Measurements from ENCODE around the gene CNTNAP5.

DNA sequence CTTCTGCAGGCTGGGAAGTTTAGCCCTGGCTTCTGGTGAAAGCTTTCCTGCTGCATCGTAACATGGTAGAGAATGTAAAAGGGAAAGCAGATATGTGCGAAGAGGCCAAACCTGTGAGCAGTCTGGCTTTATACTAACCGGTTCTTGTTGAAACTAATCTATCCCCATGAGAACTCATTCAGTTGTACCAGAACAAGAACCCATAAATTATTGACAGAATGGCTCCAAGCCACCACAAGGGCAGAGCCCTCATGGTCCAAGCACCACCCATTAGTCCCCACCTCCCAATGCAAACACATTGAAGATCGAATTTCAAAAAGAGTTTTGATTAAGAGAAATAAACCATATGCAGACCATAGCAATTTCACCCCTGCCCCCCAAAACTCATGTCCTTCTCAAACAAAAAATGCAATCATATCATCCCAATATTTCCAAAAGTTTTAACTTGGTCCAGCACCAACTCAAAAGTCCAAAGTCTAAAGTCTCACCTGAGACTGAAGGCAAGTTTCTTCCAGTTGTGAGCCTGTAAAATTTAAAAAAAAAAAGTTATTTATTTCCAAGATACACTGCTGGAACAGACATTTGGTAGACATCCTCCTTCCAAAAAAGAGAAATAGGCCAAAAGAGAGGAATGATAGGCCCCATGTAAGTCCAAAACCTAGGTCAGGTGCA lies 318.9 kb downstream of the CNTNAP5 start:
- TF ChIP-seq CTCF (IDR thresholded peaks at IDR 0.05): no peak
- TF ChIP-seq TCF7L2 (IDR thresholded peaks at IDR 0.05; ENCODE audit: low read depth, low read length): no peak
- TF ChIP-seq, protein P1, sequence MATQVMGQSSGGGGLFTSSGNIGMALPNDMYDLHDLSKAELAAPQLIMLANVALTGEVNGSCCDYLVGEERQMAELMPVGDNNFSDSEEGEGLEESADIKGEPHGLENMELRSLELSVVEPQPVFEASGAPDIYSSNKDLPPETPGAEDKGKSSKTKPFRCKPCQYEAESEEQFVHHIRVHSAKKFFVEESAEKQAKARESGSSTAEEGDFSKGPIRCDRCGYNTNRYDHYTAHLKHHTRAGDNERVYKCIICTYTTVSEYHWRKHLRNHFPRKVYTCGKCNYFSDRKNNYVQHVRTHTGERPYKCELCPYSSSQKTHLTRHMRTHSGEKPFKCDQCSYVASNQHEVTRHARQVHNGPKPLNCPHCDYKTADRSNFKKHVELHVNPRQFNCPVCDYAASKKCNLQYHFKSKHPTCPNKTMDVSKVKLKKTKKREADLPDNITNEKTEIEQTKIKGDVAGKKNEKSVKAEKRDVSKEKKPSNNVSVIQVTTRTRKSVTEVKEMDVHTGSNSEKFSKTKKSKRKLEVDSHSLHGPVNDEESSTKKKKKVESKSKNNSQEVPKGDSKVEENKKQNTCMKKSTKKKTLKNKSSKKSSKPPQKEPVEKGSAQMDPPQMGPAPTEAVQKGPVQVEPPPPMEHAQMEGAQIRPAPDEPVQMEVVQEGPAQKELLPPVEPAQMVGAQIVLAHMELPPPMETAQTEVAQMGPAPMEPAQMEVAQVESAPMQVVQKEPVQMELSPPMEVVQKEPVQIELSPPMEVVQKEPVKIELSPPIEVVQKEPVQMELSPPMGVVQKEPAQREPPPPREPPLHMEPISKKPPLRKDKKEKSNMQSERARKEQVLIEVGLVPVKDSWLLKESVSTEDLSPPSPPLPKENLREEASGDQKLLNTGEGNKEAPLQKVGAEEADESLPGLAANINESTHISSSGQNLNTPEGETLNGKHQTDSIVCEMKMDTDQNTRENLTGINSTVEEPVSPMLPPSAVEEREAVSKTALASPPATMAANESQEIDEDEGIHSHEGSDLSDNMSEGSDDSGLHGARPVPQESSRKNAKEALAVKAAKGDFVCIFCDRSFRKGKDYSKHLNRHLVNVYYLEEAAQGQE (IDR thresholded peaks at IDR 0.05; ENCODE audit: insufficient read depth in 1 of 2, low read depth in 2 of 2, low read length in 1 of 2): no peak
